AG09309 (cell line): ENCODE results near the gene KCNE4.

Experiments
- DNase-seq: peaks from one replicate; pipeline ENCODE4 v3.0.0-alpha.2; 2010; ENCODE audit warnings: low read depth
- H3K4me3 ChIP-seq: 2 replicates; pipeline ENCODE4 v1.5.1; 2011; ENCODE audit warnings: mild to moderate bottlenecking, low read depth, low read length, moderate library complexity; ENCODE audit not compliant: control insufficient read depth
- TF ChIP-seq, protein P1 (sequence below): IDR thresholded peaks from 2 replicates; pipeline ENCODE4 v1.5.1; 2011; ENCODE audit warnings: mild to moderate bottlenecking, low read depth, low read length, inconsistent platforms; ENCODE audit not compliant: insufficient read depth, control insufficient read depth; ENCODE audit errors: missing control alignments

KCNE4 gene

DNA sequence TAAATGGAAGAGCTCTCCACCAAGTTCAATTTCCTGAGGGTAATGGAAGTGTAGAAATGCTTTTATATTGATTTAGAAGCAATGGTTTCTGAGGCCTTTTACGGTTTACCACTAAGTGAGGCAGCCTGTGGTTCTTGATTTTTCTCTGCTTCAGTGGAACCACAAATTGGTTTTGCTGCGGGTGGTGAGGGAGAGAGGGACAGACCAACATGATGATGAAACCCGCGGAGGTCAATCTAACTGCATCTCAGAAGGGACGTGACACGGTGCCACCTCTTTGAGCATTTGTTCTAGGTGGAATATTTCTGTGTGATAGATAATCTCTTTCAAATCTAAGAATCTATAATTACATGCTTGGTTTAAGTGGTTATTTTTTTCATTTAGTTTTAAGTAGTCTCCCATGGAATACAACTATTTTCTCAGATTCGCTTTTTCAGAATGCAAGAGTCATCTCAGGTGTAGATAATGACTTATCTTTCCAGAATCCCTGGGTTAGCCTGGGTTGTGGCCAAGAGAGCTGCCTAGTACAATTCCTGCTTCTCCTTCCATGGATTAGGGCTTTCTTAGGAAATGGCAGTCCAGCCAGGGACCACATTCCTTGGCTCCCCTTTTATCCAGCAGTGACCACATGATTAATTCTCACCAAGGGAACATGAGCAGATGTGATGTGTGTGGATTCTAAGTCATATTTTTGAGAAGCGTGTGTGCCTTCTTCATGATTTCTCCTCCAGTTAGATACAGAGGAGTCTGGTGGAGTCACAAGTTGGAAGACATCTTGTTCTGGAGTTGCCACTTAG lies 52.5 kb downstream of the KCNE4 start:
- H3K4me3 ChIP-seq = no peak overlapping the region
- no peak for DNase-seq
- TF ChIP-seq, protein P1, sequence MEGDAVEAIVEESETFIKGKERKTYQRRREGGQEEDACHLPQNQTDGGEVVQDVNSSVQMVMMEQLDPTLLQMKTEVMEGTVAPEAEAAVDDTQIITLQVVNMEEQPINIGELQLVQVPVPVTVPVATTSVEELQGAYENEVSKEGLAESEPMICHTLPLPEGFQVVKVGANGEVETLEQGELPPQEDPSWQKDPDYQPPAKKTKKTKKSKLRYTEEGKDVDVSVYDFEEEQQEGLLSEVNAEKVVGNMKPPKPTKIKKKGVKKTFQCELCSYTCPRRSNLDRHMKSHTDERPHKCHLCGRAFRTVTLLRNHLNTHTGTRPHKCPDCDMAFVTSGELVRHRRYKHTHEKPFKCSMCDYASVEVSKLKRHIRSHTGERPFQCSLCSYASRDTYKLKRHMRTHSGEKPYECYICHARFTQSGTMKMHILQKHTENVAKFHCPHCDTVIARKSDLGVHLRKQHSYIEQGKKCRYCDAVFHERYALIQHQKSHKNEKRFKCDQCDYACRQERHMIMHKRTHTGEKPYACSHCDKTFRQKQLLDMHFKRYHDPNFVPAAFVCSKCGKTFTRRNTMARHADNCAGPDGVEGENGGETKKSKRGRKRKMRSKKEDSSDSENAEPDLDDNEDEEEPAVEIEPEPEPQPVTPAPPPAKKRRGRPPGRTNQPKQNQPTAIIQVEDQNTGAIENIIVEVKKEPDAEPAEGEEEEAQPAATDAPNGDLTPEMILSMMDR = no peak
